LNCaP clone FGC (cell line): ENCODE measurements around the gene PRPF40A.
"Not testable (repeated sequence)": the region's sequence is repeated elsewhere in the genome, so short reads cannot be mapped to it uniquely, and the experiment has no call there.

Source experiments
- DNase-seq: peaks from one replicate; pipeline ENCODE4 v3.0.0-alpha.2; 2011; ENCODE audit warnings: low read depth
- H3K4me3 ChIP-seq: 2 replicates; pipeline ENCODE4 v1.5.1; 2011; ENCODE audit warnings: mild to moderate bottlenecking, low read depth, low read length, control low read depth
- TF ChIP-seq, protein P1 (sequence below): IDR thresholded peaks from 2 replicates; pipeline ENCODE4 v1.5.1; 2012; ENCODE audit warnings: mild to moderate bottlenecking; ENCODE audit not compliant: control insufficient read depth, insufficient read depth; ENCODE audit errors: extremely low read depth

PRPF40A gene

GRCh38 chr2:152755029-152755428 lies 37.8 kb upstream of the PRPF40A start:
- TF ChIP-seq, protein P1, sequence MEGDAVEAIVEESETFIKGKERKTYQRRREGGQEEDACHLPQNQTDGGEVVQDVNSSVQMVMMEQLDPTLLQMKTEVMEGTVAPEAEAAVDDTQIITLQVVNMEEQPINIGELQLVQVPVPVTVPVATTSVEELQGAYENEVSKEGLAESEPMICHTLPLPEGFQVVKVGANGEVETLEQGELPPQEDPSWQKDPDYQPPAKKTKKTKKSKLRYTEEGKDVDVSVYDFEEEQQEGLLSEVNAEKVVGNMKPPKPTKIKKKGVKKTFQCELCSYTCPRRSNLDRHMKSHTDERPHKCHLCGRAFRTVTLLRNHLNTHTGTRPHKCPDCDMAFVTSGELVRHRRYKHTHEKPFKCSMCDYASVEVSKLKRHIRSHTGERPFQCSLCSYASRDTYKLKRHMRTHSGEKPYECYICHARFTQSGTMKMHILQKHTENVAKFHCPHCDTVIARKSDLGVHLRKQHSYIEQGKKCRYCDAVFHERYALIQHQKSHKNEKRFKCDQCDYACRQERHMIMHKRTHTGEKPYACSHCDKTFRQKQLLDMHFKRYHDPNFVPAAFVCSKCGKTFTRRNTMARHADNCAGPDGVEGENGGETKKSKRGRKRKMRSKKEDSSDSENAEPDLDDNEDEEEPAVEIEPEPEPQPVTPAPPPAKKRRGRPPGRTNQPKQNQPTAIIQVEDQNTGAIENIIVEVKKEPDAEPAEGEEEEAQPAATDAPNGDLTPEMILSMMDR = no peak
- H3K4me3 ChIP-seq = no peak overlapping the region
- DNase-seq = no peak

DNA sequence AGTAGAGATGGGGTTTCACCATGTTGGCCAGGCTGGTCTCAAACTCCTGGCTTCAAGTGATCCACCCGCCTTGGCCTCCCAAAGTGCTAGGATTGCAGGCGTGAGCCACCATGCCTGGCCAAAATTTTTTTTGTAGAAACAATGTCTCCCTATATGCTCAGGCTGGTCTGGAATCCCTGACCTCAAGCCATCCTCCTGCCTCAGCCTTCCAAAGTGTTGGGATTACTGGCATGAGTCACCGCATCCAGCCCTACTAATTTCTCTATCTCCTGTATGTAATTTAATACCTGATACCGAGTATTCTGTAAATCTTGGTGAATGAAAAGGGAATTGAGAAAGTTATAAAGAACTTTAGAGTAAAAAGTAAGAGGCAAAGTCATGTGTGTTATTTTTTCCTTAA lies 30.5 kb upstream of the PRPF40A start:
- H3K4me3 ChIP-seq, DNase-seq: not testable (repeated sequence)

GRCh38 chr2:152743002-152743401 lies 25.7 kb upstream of the PRPF40A start:
- DNase-seq = no peak
- TF ChIP-seq, protein P1 = peak; percentile 68

DNA sequence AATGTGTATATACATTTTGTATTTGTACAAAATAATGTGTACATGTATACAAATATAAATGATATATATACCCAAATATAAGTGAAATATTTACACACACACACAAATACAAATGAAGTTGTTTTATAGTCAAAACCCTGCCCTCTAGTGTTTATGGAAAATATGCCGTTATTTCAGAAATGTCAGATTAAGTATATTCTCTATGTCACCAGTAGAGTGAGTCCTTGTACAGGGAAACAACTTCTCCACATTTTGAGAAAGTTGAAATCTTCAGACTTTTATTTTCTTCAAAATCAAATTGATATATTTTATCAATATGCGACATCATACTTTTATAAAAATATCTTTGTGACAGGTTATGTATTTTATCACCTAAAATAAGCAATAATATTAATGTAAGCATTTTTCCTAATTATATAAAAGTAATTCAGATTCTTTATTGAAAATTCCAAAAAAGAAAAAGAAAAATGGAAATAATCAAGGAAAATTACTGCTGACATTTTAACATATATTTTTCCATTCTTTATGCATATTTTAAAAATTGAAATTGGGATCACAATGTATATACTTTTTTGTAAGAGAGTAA lies 23.6 kb upstream of the PRPF40A start:
- TF ChIP-seq, protein P1 = peak; percentile 78
- no peak overlapping the region for H3K4me3 ChIP-seq
- no peak for DNase-seq

More at GRCh38 chr2:152743002-152743401, 25.7 kb upstream of the PRPF40A start:
- no peak overlapping the region for H3K4me3 ChIP-seq

DNA sequence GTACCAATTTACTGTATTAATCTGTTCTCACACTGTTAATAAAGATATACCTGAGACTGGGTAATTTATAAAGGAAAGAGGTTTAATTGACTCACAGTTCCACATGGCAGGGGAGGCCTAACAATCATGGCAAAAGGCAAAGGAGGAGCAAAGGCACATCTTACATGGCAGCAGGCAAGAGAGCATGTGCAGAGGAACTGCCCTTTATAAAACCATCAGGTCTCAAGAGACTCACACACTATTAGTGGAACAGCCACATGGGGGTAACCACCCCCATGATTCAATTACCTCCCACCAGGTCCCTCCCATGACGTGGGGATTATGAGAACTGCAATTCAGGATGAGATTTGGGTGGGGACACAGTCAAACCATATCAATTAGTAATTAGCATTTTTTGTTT lies 22.4 kb upstream of the PRPF40A start:
- H3K4me3 ChIP-seq, DNase-seq: not testable (repeated sequence)

- DNase-seq = no peak
Observed at GRCh38 chr2:152738438-152738837, 21.2 kb upstream of the PRPF40A start.

DNA sequence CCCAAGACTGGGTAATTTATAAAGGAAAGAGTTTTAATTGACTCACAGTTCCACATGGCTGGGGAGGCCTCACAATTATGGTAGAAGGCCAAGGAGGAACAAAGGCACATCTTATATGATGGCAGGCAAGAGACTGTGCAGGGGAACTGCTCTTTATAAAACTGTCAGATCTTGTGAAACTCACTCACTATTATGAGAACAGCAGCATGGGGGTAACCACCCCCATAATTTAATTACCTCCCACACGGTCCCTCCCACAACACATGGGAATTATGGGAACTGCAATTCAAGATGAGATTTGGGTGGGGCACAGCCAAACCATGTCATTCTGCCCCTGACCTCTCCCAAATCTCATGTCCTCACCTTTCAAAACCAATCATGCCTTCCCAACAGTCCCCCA lies 20.2 kb upstream of the PRPF40A start:
- not testable (repeated sequence) for DNase-seq, H3K4me3 ChIP-seq

More at GRCh38 chr2:152738438-152738837, 21.2 kb upstream of the PRPF40A start:
- H3K4me3 ChIP-seq = no peak overlapping the region
- TF ChIP-seq, protein P1 = no peak

GRCh38 chr2:152730591-152731333 lies 13.5 kb upstream of the PRPF40A start:
- TF ChIP-seq, protein P1 = no peak
- no peak for DNase-seq
- H3K4me3 ChIP-seq = peak overlapping the region; percentile 31
